PC-9 (cell line): ENCODE measurements around the gene CDK3.

Experiments used
- CTCF ChIP-seq: fragments of 200-600 bp; sonication (generic); conservative IDR thresholded peaks from 2 replicates; pipeline ENCODE4 v1.6.1; 2017; ENCODE audit warnings: mixed run types, antibody characterized with exemption, mild to moderate bottlenecking, moderate library complexity
- EZH2 ChIP-seq: fragments of 200-600 bp; sonication (generic); IDR thresholded peaks from 2 replicates; pipeline ENCODE4 v1.8.0; 2017; ENCODE audit warnings: antibody characterized with exemption, low read depth

- no peak for TF ChIP-seq CTCF
- TF ChIP-seq EZH2, result no peak
Observed at GRCh38 chr17:76027159-76027839, 26.6 kb downstream of the CDK3 start, which contains the start of gene EVPL.
